GM19468 (cell line): ENCODE results near the gene SFSWAP.
"Not testable (repeated sequence)": the region's sequence is repeated elsewhere in the genome, so short reads cannot be mapped to it uniquely, and the experiment has no call there.

Source experiments
- ATAC-seq: cut with Tn5 transposase; IDR thresholded peaks from one replicate; pipeline ENCODE4 v1.9.1; 2021; ENCODE audit warnings: mild to moderate bottlenecking, moderate library complexity, moderate number of reproducible peaks; ENCODE audit not compliant: unreplicated experiment; ENCODE audit errors: extremely low read depth

The SFSWAP gene

DNA sequence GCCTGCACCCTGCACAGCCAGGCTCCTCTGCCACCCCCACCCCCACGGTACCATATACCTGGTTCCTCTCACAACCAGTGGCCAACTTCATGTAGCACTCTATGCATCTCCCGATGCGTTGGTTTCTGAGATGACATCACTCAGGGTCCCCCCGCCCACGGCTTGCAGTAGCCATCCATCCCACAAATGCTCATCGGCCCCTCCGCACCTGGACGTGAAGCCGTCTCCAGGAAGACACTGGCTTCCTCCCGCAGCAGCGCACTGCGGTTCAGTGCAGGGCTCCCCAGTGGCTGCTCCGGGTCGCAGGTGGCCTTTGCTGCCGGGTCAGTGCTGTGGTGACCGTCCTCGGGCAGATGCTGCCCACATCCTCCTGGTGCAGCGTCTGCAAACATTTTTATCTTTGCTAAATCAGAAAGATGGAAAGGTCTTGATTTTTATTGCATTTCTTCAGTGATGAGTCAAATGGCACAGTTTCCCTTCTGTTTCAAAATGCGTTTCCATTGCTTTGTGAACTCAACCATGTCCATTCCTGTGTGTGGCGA is 89.8 kb downstream of the SFSWAP start:
- ATAC-seq: no peak

DNA sequence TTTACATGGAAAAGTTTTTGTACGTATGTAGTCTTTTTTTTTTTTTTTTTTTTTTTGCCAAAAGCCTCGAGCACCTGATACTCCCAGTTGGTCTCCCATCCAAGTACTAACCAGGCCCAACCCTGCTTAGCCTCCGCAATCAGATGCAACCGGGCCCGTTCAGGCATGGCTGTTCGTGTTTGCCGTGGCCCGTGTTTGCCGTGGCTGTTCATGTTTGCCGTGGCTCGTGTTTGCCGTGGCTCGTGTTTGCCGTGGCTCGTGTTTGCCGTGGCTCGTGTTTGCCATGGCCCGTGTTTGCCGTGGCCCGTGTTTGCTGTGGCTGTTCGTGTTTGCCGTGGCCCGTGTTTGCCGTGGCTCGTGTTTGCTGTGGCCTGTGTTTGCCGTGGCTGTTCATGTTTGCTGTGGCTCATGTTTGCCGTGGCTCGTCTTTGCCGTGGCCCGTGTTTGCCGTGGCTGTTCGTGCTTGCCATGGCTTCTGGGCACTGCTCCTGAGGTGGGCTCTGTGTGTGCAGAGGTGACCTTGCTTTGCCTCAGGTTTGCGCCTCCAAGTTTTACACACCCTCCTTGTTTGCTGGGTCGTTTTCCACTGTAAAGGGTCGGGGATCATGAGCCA is 90.5 kb downstream of the SFSWAP start:
- no peak for ATAC-seq

GRCh38 chr12:131803961-131804521 is 93.2 kb downstream of the SFSWAP start:
- no peak for ATAC-seq

DNA sequence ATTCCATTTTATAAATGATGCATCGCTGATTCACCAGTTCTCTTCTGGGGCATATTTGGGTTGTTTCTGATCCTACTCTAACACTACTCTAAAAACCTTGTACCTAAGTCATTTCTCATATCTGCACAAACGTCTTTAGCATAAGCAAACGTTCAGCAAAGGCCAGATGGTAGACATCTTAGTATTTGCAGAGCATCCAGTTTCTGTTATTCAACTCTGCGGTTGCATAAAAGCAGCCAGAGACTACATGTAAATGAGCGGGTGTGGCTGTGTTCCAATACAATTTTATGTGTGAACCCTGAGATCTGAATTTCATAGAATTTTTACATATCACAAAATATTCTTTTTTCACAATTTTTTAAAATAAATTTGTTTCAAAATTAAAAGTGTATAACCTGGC is 94.5 kb downstream of the SFSWAP start:
- no peak for ATAC-seq

DNA sequence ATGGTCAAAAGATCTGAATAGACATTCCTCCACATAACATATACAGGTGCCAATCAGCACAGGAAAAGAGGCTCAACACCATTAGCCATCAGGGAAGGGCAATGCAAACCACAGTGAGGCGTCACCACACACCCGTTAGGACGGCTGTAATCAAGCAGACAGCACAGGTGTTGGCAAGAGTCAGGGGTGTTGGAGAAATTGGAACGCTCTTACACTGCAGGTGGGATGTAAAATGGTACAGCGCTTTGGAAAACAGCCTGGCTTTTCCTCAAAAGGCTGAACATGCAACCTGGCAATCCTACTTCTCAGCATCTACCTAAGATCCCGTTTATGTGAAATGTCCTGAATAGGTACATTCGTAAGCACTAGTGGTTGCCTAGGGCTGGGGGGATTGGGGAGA is 95.8 kb downstream of the SFSWAP start:
- no peak for ATAC-seq

GRCh38 chr12:131808744-131809371 is 98.0 kb downstream of the SFSWAP start:
- ATAC-seq: no peak

DNA sequence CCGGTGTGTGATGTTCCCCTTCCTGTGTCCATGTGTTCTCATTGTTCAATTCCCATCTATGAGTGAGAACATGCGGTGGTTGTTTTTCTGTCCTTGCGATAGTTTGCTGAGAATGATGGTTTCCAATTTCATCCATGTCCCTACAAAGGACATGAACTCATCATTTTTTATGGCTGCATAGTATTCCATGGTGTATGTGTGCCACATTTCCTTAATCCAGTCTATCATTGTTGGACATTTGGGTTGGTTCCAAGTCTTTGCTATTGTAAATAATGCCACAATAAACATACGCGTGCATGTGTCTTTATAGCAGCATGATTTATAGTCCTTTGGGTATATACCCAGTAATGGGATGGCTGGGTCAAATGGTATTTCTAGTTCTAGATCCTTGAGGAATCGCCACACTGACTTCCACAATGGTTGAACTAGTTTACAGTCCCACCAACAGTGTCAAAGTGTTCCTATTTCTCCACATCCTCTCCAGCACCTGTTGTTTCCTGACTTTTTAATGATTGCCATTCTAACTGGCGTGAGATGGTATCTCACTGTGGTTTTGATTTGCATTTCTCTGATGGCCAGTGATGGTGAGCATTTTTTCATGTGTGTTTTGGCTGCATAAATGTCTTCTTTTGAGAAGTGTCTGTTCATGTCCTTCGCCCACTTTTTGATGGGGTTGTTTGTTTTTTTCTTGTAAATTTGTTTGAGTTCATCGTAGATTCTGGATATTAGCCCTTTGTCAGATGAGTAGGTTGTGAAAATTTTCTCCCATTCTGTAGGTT is 98.8 kb downstream of the SFSWAP start:
- ATAC-seq: not testable (repeated sequence)

GRCh38 chr12:131810726-131811125 is 99.8 kb downstream of the SFSWAP start:
- ATAC-seq: no peak

- ATAC-seq: no peak
Observed at GRCh38 chr12:131815131-131815530, 104.2 kb downstream of the SFSWAP start.

GRCh38 chr12:131816495-131816894 is 105.6 kb downstream of the SFSWAP start:
- ATAC-seq: no peak

DNA sequence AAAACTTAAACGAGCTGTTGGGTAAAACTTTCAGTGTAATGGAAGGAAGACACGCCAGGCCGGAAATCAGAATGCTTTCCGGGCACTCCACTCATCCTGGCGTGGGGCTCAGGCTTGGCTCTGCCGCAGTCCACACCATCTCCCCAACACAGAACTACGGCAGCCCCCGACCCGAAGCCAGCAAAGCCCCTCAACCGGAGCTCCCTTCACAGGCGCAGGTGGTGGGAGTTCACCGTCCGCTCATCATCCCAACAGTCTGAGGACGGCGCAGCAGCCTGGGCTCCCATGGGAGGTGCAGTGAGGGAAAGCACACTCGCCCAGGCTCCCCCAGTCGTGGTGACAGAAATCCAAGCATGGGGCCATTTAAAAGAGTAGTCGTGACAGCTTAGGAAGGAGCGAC is 106.4 kb downstream of the SFSWAP start:
- ATAC-seq: no peak

DNA sequence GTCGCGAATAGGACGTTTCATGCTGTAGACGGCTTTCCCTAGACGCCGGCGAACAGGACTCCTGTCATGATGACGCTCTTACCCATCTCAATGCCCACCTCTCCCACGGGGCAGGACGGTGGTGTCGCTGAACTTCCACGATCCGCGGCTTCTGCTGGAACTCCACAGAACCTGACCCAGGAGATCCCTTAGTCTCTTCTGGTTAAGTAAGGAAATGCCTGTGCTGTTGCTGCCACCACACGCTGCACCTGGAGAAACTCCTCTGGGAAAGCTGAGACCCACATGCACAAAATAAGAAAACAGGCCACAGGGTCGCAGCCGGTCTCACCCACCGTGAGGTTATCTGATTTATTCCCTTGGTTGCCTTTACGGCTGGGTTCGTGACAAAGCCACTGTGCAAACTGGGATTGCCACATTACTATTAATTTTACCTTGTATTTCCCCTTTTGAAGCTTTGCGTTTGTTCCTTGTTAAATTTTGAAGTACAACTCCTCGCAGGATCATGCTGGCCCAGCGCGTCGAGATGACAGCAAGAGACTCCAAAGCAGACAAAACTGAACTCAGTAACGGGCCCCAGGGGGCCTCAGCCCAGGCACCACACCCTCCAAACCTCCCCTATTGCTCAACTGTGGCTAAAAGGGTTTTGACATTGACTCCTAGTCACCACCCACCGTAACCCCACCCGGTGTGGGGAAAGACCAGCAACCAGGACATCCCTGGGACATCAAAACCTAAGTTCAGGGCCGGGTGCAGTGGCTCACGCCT is 108.1 kb downstream of the SFSWAP start:
- ATAC-seq: no peak

DNA sequence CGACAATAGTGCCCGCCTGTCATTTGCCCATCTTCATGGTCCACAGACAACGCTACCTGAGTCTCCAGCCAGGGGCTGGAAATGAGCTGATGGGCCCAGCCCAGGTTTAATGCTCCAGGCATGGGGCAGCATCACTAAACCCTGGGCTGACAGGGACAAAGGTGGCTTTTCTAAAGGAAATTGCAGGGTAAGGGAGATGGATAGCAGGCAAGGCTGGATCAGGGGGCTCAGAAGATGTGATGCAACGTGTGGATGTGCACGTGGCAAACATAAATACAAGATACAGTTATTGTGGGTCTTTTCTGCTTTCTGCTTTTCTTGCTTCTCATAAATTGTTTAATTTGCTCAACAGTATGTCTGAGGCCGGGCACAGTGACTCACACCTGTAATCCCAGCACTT is 113.6 kb downstream of the SFSWAP start:
- no peak for ATAC-seq

- no peak for ATAC-seq
Observed at GRCh38 chr12:131825146-131825892, 114.4 kb downstream of the SFSWAP start.

DNA sequence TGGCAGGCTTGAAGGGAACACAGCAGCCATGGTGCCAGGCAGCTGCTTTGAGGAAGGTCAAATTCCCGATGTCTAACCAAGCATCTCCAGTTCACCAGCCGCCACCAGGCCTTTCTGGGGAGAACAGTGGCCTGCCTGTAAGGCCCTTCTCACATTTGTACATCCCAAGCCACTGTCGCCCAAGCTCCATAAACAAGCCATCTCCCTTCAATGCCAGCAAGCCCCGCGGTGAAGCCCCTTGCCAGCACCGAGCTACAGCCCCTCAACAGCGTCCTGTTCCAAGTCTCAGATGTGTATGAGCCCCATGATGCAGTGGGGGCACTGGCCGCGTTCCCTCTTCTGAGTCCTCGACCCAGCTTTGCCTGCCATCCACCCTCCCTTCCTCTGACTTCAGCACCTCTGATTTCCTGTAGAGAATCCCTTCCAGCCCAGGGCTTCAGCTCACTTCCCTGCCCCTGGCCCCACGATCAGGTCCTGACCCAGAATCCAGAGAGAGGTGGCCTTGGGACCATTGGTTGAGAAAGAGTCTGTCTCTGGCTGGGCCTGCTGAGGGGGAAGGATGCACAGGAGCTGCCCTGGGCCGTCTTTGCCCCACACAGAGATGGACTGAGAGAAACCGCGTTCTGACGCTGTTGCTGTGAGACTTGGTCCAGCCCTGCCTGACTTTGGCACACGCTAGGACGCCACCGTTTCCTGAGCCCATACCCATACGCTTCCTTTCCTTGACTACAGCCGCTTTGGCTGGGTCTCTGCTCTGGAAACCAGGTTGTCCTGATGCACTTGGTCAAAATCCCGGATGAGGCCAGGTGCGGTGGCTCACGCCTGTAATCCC is 115.4 kb downstream of the SFSWAP start:
- no peak for ATAC-seq

DNA sequence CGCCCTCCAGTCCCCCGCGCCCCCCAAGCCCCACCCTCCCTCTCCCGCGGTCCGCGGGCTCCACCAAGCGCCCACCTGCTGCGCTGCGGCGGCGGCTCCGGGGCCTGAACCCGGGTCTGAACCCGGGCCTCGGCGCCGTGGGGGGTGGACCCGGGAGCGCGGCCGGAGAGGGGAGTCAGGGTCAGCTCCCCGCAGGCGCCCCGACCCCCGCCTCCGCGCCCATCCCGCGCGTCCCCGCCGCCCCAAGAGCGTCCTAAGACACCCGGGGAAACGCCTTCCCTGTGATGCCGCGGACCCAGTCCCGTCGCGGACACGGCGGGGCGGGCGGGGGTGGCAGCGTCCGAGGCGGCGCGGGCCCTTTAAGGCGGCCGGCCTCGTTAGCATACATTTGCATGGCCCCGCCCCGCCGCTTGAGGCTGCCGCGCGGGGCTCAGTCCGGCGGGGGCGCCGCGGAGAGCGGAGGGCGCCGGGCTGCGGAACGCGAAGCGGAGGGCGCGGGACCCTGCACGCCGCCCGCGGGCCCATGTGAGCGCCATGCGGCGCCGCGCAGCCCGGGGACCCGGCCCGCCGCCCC is 117.2 kb downstream of the SFSWAP start, which contains the start of gene MMP17:
Gene MMP17, plus strand, starts transcription at position 433 of the 574 bp plus-strand sequence. Its CDS starts 102 bp downstream, at position 535.
- ATAC-seq: peak; percentile 64

DNA sequence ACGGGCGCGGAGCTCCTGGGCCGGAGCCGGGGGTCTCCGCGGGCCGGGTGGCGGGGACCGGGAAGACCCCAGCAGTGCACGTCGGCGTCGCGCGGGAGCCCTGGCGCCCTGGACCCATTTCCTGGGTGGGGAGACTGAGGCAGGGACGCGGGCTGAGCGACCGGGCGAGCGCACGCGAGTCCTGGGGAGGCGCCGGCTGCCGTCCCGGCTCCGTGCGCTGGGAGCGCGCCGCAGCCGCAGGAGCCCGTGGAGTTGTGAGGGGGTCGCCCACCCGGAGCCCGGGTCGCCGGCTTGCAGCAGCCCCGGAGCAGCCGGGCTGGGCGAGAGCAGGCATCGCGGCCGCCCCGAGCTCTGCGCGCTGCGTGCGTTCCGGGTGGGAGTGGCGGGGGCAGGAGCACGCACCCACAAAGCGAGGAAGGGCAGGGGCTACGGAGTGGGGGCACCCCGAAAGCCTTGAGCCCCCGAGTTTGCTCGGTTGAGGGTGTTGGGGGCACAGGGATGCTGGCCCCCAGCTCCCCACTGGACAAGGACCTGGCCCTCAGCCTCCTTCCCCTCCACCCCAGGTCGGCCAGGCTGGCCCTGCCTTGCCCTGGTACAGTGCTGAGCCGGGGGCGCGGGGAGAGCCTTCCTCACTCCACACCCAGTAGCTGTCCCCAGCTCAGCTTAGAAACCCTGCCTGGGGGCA is 117.9 kb downstream of the SFSWAP start:
- no peak for ATAC-seq

DNA sequence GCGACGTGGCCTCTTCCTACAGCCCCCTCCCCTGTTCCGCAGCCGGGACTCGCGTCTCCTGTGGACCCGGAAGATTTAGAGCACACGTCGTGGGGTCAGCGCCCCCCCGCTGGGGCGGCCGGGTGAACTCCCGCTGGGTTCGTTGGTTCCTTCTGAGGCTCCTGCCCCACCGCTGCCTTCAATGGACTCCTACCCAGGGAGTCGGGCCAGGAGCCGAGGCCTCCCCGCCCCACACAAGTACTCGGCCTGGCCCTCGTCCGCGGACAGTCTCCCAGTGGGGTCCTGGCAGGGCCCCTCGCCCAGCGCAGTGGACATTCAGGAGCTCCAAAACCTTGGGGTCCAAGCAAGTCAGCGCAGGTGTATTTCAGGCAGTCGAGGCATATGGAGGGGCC is 118.5 kb downstream of the SFSWAP start:
- no peak for ATAC-seq
